CD4-positive, alpha-beta T cell treated with Interleukin-17A for 1 hour (primary cell): ENCODE results near the gene C17orf113.

Experiments
- DNase-seq: peaks from one replicate; pipeline ENCODE4 v3.0.0-alpha.2; 2020

The C17orf113 gene

DNA sequence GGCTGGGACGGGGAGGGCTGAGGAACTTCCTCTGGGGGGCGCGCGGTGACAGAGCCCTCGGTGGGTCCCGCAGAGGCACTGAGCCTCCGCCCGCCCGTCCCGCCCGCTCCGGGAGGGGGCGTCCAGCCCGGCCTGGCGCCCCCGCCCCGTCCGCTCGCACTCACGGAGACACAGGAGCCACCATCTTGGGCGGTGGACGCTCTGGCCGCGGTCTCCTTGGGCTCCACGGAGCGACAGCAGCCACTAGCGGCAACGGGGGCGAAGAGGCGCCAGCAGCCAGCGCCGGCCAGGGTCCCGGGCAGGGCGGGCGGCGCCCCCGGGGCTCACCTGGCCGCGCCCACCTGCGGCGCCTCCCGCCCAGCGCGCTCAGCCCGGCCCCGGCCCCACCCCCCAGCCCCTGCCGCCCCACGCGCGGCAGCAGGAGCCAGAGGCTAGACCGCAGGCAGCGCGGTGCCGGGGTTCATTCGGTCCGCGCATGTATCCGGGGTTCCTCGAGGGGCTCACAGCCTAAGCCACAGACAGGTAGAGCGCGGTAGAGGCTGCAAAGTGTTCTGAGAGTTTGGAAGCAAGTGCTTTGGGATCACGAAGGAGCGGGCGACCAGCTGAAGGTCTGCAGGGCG, at the start of gene C17orf113:
TSS of gene C17orf113 (minus strand) at position 209 of the 620 bp plus-strand sequence. CDS start 7,225 bp downstream, outside the sequence.
- peak; percentile 49 for DNase-seq

DNA sequence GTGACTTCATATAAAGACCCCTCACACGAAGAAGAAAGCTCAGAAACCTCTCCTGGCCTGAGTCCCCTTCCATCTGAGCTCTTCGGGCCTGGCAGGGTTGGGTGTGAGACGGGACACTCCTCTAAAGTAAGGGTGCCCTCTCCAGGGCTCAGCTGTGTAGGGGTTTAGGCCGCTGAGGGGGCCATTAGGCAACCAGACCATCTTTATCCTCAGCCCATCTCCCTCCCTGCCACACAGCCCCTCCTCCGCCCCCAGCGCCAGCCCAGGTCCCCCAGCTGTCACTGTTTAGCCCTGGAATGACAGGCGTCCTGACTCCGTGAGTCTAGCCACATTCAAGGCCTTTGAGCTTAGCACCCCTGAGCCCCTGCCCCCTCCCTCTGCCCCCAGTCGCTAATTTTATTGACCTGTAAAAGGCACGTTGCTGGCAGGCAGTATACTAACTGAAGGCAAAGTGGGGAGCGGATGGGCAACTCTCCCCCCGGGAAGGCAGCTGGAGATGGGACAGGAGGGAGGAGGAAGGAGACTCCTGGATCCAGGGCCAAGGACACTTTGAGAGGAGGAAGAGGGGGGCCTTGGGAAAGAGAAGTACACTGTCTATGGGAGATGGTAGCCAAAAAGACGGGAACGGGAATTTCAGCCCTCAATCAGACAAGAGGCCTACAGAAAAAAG, 48.5 kb upstream of the C17orf113 start:
- DNase-seq: no peak

GRCh38 chr17:42097691-42098631, 47.6 kb upstream of the C17orf113 start, which contains the start of gene ZNF385C:
TSS of gene ZNF385C (minus strand) at chr17:42098473. CDS start at chr17:42063056, 35,417 bp downstream.
- DNase-seq: peak; percentile 48

GRCh38 chr17:42096360-42097111, 46.1 kb upstream of the C17orf113 start:
- no peak for DNase-seq

DNA sequence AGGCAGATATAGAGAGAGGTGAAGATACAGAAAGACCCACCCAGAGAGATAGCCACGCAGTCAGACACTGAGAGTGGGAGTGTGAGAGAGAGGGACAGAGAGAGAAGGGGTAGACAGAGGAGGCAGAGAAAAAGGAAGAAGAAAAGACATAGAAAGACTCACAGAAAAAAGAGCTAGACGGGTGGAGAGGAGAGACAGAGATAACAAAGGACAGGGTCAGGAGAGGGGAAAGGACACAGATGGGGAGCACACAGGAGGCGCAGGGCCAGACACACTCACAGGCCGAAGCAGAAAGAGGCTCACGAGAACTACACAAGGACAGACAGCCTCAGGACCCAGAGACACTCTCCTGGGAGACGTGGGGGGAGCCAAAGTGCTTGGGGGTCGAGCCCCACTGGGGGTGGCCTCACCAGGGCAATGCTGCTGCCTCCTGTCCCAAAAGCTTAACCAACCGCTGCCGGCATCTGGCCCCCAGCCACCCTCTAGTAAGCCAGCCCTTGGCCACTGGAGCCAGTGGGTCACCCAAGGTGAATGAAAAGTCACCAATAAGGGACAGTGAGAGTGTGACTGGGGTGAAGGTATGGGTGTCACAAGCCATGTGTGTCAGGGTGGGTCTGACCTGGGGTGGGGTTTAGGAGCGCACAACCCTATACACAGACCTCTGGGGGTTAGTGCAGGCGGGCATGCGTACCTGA, 44.1 kb upstream of the C17orf113 start:
- no peak for DNase-seq

DNA sequence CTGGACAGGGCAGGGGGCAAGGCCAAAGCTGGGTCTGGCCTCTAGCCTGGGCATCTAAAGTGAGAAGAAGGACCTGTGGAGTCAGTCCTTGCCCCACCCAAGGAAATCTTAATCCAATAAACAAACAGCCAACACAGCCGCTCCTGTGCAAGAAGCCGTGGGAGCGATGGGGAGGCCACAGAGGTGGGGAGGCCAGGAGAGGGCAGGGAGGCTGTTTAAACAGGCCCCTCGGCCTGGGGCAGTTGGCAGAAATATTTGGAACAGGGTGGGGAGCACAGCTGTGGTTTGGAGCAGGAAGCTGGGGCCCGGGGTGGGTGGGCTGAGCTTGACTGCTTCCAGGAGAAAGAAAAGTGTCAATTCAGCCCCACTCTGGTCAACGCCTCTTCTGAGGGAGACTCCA, 42.5 kb upstream of the C17orf113 start:
- no peak for DNase-seq

GRCh38 chr17:42090964-42091790, 40.8 kb upstream of the C17orf113 start:
- DNase-seq: no peak

DNA sequence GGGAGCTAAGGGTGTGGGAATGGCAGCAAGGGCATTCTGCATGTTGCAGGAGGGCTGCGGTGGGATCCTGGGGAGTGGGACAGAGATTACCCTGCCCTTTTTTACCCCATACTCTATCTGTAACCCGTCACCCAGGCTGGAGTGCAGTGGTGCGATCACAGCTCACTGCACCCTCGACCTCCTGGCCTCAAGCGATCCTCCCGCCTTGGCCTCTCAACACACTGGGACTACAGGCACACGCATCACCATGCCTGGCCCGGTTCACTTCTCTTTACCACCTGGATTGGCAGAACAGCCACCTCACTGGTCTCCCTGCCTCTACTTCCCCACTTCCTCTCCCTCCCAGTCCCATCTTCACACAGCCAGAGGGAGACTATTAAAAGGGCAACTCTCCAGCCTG, 38.3 kb upstream of the C17orf113 start:
- DNase-seq: no peak

DNA sequence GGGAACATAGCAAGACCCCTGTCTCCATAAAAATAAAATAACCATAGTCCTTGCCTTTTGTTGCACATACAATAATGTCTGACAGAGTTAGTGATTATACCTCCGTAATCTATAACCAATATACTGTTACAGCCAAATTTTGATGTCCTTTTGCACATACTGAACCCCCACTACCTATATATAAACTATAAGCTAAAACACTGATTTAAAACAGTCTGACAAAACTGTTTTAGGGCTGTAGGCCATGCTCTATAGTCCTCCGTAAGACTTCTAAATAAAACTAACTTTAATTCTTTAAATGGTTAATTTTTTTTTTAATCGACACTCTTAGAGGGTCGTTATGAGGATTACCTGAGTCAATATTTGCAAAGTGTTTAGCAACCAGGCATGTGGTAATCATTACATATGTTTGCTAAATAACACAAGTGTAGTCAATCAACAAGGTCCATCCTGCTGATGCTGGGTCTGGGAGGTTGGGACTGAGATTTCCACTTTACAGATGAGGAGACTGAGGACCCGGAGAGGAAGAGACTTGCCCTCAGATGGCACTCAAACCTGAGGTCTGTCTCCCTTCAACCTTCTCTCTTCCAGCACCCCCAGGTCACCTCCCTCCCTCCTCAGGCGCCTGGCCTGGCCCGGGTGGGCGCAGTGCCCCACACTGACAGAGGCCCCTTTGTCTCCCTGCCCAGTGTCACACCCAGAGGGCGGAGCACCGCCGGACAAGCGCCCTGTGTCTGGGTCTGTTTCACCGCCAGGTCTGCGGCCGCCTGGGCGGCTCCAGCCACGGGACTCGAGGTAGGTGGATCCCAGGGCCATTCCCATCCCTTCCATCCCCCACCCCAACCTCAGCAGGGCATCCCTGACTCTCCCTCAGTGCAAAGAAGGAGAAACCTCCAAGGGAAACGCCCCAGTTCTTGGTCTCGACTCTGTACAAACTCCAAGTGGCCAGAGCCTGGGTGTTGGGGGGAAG, 37.6 kb upstream of the C17orf113 start:
- DNase-seq: no peak

- no peak for DNase-seq
Observed at GRCh38 chr17:42087042-42087701, 36.8 kb upstream of the C17orf113 start.

GRCh38 chr17:42081516-42082129, 31.2 kb upstream of the C17orf113 start:
- DNase-seq: no peak

GRCh38 chr17:42079541-42079940, 29.1 kb upstream of the C17orf113 start:
- DNase-seq: no peak

- no peak for DNase-seq
Observed at GRCh38 chr17:42078396-42079043, 28.1 kb upstream of the C17orf113 start.

DNA sequence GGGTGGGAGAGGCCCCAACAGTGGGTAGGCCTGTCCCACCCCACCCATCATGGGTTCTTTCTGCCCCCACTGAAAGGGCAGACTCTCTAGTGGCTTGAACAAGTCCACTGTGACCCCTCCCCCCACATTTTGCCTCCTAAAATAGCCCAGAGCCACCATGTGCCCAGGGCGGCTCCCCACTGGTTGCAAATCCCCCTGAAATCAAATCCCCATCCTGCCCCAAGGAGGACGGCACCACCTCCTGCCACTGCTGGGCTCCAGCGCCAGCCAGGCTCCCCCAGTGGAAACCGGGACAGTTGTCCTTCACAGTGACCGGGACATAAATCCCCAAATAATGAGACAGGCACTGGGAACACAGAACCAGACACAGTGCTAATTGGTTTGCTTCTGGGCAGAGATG, 27.4 kb upstream of the C17orf113 start:
- DNase-seq: no peak

DNA sequence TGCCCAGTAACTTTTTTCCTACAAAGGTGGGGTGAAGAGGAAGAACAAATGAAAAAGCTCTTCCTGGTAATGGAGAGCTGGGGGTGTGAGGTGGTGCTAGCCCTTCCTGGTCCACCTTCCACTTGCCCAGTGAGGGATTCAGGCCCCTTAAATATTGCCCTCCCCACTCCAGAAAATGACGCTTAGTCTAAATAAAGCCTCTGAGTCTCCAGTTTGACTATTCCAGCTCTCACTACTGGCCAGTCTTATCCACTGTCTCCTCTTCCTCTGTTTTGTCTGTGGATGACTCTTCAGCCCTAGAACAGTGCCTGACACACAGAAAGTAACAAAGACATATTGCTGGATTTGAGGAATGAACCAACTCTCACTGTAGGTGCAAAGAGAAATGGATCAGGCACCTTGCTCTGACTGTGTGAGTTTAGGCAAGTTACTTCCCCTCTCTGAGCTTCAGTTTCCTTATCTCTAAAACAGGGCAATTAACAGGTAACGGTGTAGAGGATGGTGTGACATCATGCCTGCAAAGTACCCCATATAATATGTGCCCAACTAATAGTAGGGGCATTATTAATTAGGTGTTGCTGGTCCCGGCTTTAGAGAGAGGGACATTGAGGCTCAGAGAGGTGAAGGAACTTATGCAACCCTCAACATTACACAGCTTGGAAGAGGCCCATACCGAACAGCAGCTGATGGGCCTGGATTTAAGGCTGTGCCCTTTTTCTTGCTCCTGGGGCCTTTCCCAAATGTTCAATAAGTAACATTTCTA, 26.6 kb upstream of the C17orf113 start:
- DNase-seq: no peak

DNA sequence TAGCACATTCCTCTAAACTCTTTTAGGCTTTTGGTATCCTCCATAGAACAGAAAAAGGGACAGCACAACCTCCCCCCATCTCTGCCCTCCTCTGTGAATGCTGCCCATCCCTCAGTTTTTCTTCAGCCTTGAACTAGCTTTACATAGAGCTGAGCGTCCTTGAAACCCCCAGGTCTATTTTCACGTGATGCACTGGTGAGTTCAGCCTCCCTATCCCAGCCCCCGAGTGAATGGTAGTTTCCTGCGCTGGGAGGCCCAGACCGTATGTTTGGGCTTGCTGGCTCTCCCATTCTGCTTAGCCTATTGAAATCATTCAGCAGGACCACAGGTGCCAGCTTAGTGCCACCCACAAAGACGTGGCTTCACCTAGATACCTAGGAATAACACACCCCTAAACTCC, 25.4 kb upstream of the C17orf113 start:
- no peak for DNase-seq
